ENCODE results near the gene L1TD1. TPM values are rescaled to one million over a fixed set of nuclear protein-coding genes. Genes with fewer than 3 reads are reported as not detected.

The L1TD1 gene
- total and polyA plus RNA-seq, 2 donors (not counting 3 experiments of a cell fraction or from before 2014, with no cell fraction given): 0.01 TPM; not detected in 1

GRCh38 chr1:62259551-62259950 is 64.9 kb downstream of the L1TD1 start:
- ChIA-PET POLR2A (no interaction called here), CTCF (no interaction called here)
- dilution Hi-C loops (cut with MboI; ENCODE audit: extremely low pct_ligation_motif_present, low sequenced_read_pairs) (no loop called here), intact Hi-C loops (cut with micrococcal nuclease) (no loop called here)
- TF ChIP-seq MYC (IDR thresholded peaks at IDR 0.05; ENCODE audit: low read depth, low read length) (no peak), POLR2AphosphoS5 (IDR thresholded peaks at IDR 0.05; ENCODE audit: insufficient read depth, low read depth, low read length) (no peak), GATA2 (IDR thresholded peaks at IDR 0.05; ENCODE audit: insufficient read depth, insufficient read length, low read depth, low read length) (no peak), EZH2 (IDR thresholded peaks at IDR 0.05; ENCODE audit: borderline replicate concordance, low read depth, low read length, severe bottlenecking) (no peak), POLR2A (IDR thresholded peaks at IDR 0.05; ENCODE audit: low read depth, low read length) (no peak), CTCF (IDR thresholded peaks at IDR 0.05; ENCODE audit: extremely low read depth in 1 of 2, insufficient read depth in 1 of 2, low read depth in 1 of 2, low read length in 2 of 2) (no peak), MAX (IDR thresholded peaks at IDR 0.05; ENCODE audit: insufficient read depth, insufficient read length) (no peak)
- BruUV-seq (replicated peaks): no TSS peak
- no peak overlapping the region for H3K9ac ChIP-seq (replicated peaks; ENCODE audit: extremely low read depth, insufficient read depth, low read length)
- H3K9me1 ChIP-seq (replicated peaks; ENCODE audit: control insufficient read depth, extremely low read depth, insufficient read depth, low read length): no peaks in the 10 kb centered on the region
- no peak for FAIRE-seq
- H3K27me3 ChIP-seq (ENCODE audit: control insufficient read depth in 2 of 2, insufficient read depth in 2 of 2, low read length in 2 of 2): no peaks in the 10 kb centered on the region
- H3K4me2 ChIP-seq (ENCODE audit: insufficient read depth, low read length): no peak overlapping the region
- no peaks in the 10 kb centered on the region for H3K9me3 ChIP-seq (replicated peaks; ENCODE audit: control insufficient read depth, insufficient read depth, low read length)
- no peaks in the 10 kb centered on the region for H3K79me2 ChIP-seq (ENCODE audit: control insufficient read depth, insufficient read depth, low read length)
- H3K4me1 ChIP-seq (ENCODE audit: control insufficient read depth, extremely low read depth, insufficient read depth, low read length): no peaks in the 10 kb centered on the region
- H2AFZ ChIP-seq (ENCODE audit: low read depth, low read length): no peak overlapping the region
- no peak overlapping the region for H3K4me3 ChIP-seq (replicated peaks in 1 of 3; ENCODE audit: insufficient read depth in 1 of 3, low read depth in 1 of 3, low read length in 3 of 3)
- H3K27ac ChIP-seq (ENCODE audit: insufficient read depth, low read depth, low read length): no peak overlapping the region
- no peaks in the 10 kb centered on the region for H3K36me3 ChIP-seq (ENCODE audit: control insufficient read depth in 2 of 2, extremely low read depth in 1 of 2, insufficient read depth in 2 of 2, low read length in 2 of 2)
- H4K20me1 ChIP-seq (replicated peaks; ENCODE audit: control insufficient read depth, extremely low read depth, insufficient read depth, low read length): no peaks in the 10 kb centered on the region
- no peak for DNase-seq (ENCODE audit: low read depth, low spot score)
